IMR-90 (cell line): ENCODE data around the gene CTNND2. TPM values are rescaled to one million over a fixed set of nuclear protein-coding genes. Genes with fewer than 3 reads are reported as not detected.

Experiments used
- ATAC-seq: fragments of 200-7000 bp; cut with Tn5 transposase; 2 replicates; pipeline ENCODE4 v1.9.1; 2020; ENCODE audit warnings: low read depth, mild to moderate bottlenecking, moderate library complexity
- BruUV-seq: library from RNA; stranded (reverse); fragments of 400-500 nt; replicated peaks from 2 replicates; lab custom pipeline; 2021; lab: Mats Ljungman, UMichigan
- CTCF ChIA-PET: fragments of 300-600 bp; formaldehyde crosslinking; extraction: SDS; loops from one replicate; lab custom pipeline; 2021; ENCODE audit warnings: antibody characterized with exemption; lab: Yijun Ruan, JAX
- POLR2A ChIA-PET: fragments of 300-600 bp; sonication (Branson Sonifier 250); formaldehyde crosslinking; loops from one replicate; lab custom pipeline; 2022; ENCODE audit warnings: antibody characterized with exemption; ENCODE audit not compliant: unreplicated experiment; lab: Charles Lee
- DNase-seq: peaks from one replicate; pipeline ENCODE4 v3.0.0; 2013
- H2AFZ ChIP-seq: replicated peaks from 2 replicates; pipeline ENCODE3; 2013; ENCODE audit warnings: low read length, mild to moderate bottlenecking; ENCODE audit not compliant: poor library complexity
- H2AK5ac ChIP-seq: 2 replicates; pipeline ENCODE4 v1.6.1; 2013; ENCODE audit warnings: low read depth, low read length, inconsistent platforms
- H2AK9ac ChIP-seq: replicated peaks from 2 replicates; pipeline ENCODE3; 2013; ENCODE audit warnings: mild to moderate bottlenecking, low read depth, low read length, moderate library complexity; ENCODE audit not compliant: poor library complexity
- H2BK120ac ChIP-seq: 2 replicates; pipeline ENCODE4 v1.6.1; 2013; ENCODE audit warnings: low read depth, low read length, inconsistent platforms
- H2BK15ac ChIP-seq: 3 replicates; pipeline ENCODE4 v1.6.1; 2013; ENCODE audit warnings: low read depth, low read length, inconsistent platforms
- H2BK20ac ChIP-seq: 2 replicates; pipeline ENCODE4 v1.6.1; 2013; ENCODE audit warnings: low read depth, mild to moderate bottlenecking, inconsistent platforms, low read length, moderate library complexity
- H2BK5ac ChIP-seq: 2 replicates; pipeline ENCODE4 v1.6.1; 2013; ENCODE audit warnings: mild to moderate bottlenecking, low read depth, low read length, inconsistent platforms; ENCODE audit not compliant: poor library complexity, severe bottlenecking
- H3K14ac ChIP-seq: replicated peaks from 2 replicates; pipeline ENCODE4 v1.6.1; 2013; ENCODE audit warnings: low read depth, low read length, inconsistent platforms
- H3K18ac ChIP-seq: 2 replicates; pipeline ENCODE4 v1.6.1; 2013; ENCODE audit warnings: low read depth, low read length, control low read depth
- H3K23ac ChIP-seq: 2 replicates; pipeline ENCODE4 v1.6.1; 2013; ENCODE audit warnings: low read depth, low read length, inconsistent platforms
- H3K27ac ChIP-seq: 2 replicates; pipeline ENCODE4 v1.5.1; 2013; ENCODE audit warnings: mild to moderate bottlenecking, control low read depth, low read length; ENCODE audit not compliant: insufficient read depth
- H3K27me3 ChIP-seq: 2 replicates; pipeline ENCODE4 v1.6.1; 2013; ENCODE audit warnings: low read length; ENCODE audit not compliant: control insufficient read depth, insufficient read depth
- H3K36me3 ChIP-seq: 2 replicates; pipeline ENCODE4 v1.6.1; 2013; ENCODE audit warnings: low read length, mixed read lengths; ENCODE audit not compliant: control insufficient read depth, insufficient read depth
- H3K4ac ChIP-seq: 2 replicates; pipeline ENCODE4 v1.6.1; 2013; ENCODE audit warnings: low read depth, low read length, inconsistent platforms
- H3K4me1 ChIP-seq: 2 replicates; pipeline ENCODE4 v1.6.1; 2013; ENCODE audit warnings: low read length, mixed read lengths; ENCODE audit not compliant: control insufficient read depth, insufficient read depth
- H3K4me2 ChIP-seq: 2 replicates; pipeline ENCODE4 v1.6.1; 2013; ENCODE audit warnings: low read depth, mild to moderate bottlenecking, control low read depth, low read length, moderate library complexity
- H3K4me3 ChIP-seq: 2 replicates; pipeline ENCODE4 v1.5.1; 2013; ENCODE audit warnings: low read depth, mild to moderate bottlenecking, control low read depth, low read length, moderate library complexity; ENCODE audit not compliant: insufficient read depth
- H3K56ac ChIP-seq: 2 replicates; pipeline ENCODE4 v1.6.1; 2013; ENCODE audit warnings: low read length, inconsistent platforms; ENCODE audit not compliant: insufficient read depth; ENCODE audit errors: extremely low read depth
- H3K79me1 ChIP-seq, 2 experiments: 2 replicates each; pipeline ENCODE4 v1.6.1; 2013; ENCODE audit warnings: low read length in 2 of 2, inconsistent platforms in 1 of 2, low read depth in 1 of 2
- H3K9ac ChIP-seq: 2 replicates; pipeline ENCODE4 v1.6.1; 2013; ENCODE audit warnings: low read depth, low read length, control low read depth
- H3K9me1 ChIP-seq: 2 replicates; pipeline ENCODE4 v1.6.1; 2013; ENCODE audit warnings: low read length, inconsistent platforms; ENCODE audit not compliant: insufficient read depth
- H3K9me3 ChIP-seq: 2 replicates; pipeline ENCODE4 v1.6.1; 2013; ENCODE audit warnings: low read length; ENCODE audit not compliant: control insufficient read depth, insufficient read depth
- H4K20me1 ChIP-seq: 2 replicates; pipeline ENCODE4 v1.6.1; 2013; ENCODE audit warnings: low read length, inconsistent platforms; ENCODE audit not compliant: insufficient read depth
- H4K5ac ChIP-seq: 2 replicates; pipeline ENCODE4 v1.6.1; 2013; ENCODE audit warnings: mild to moderate bottlenecking, low read depth, low read length, control low read depth
- H4K8ac ChIP-seq, 2 experiments: 2 replicates each; pipeline ENCODE4 v1.6.1; 2013; ENCODE audit warnings: low read depth in 2 of 2, low read length in 2 of 2, control low read depth in 1 of 2, inconsistent platforms in 1 of 2
- H4K91ac ChIP-seq: 2 replicates; pipeline ENCODE4 v1.6.1; 2013; ENCODE audit warnings: low read depth, low read length, inconsistent platforms; ENCODE audit not compliant: insufficient read depth
- BHLHE40 ChIP-seq: fragments of 150-350 bp; IDR thresholded peaks from 2 replicates; pipeline ENCODE4 v1.6.1; 2016; ENCODE audit warnings: mild to moderate bottlenecking, low read depth, low read length
- CEBPB ChIP-seq: IDR thresholded peaks from 2 replicates; pipeline ENCODE4 v1.6.1; 2012; ENCODE audit warnings: low read depth, low read length, improper control_type of control experiment
- CHD1 ChIP-seq: IDR thresholded peaks from 2 replicates; pipeline ENCODE4 v1.6.1; 2012; ENCODE audit warnings: low read depth, low read length, improper control_type of control experiment
- FOS ChIP-seq: fragments of 150-350 bp; IDR thresholded peaks from 2 replicates; pipeline ENCODE4 v1.6.1; 2016; ENCODE audit warnings: low read depth, low read length
- MAFK ChIP-seq: IDR thresholded peaks from 2 replicates; pipeline ENCODE4 v1.6.1; 2012; ENCODE audit warnings: low read depth, low read length, improper control_type of control experiment
- MAZ ChIP-seq: IDR thresholded peaks from 2 replicates; pipeline ENCODE4 v1.6.1; 2012; ENCODE audit warnings: low read depth, mild to moderate bottlenecking, low read length, improper control_type of control experiment, moderate library complexity, borderline replicate concordance
- MXI1 ChIP-seq: IDR thresholded peaks from 2 replicates; pipeline ENCODE4 v1.6.1; 2012; ENCODE audit warnings: low read depth, mild to moderate bottlenecking, low read length, moderate library complexity, borderline replicate concordance
- NFE2L2 ChIP-seq: fragments of 150-350 bp; IDR thresholded peaks from 2 replicates; pipeline ENCODE4 v1.6.1; 2016; ENCODE audit warnings: low read depth, mild to moderate bottlenecking, low read length
- POLR2A ChIP-seq: IDR thresholded peaks from 2 replicates; pipeline ENCODE4 v1.6.1; 2012; ENCODE audit warnings: mild to moderate bottlenecking, low read depth, low read length
- RAD21 ChIP-seq: IDR thresholded peaks from 2 replicates; pipeline ENCODE4 v1.6.1; 2012; ENCODE audit warnings: low read length, improper control_type of control experiment
- RCOR1 ChIP-seq: IDR thresholded peaks from 2 replicates; pipeline ENCODE4 v1.6.1; 2012; ENCODE audit warnings: mild to moderate bottlenecking, low read length, improper control_type of control experiment; ENCODE audit not compliant: insufficient replicate concordance
- RFX5 ChIP-seq: IDR thresholded peaks from 2 replicates; pipeline ENCODE4 v1.8.0; 2012; ENCODE audit warnings: low read depth, mild to moderate bottlenecking, low read length, moderate library complexity
- SMC3 ChIP-seq: fragments of 150-350 bp; IDR thresholded peaks from 2 replicates; pipeline ENCODE4 v1.6.1; 2016; ENCODE audit warnings: low read depth, mild to moderate bottlenecking, antibody characterized with exemption, low read length, moderate library complexity
- WGBS, 2 experiments: methylation state at CpG; one replicate each; pipeline versions ENCODE4 v1.1.5 to v1.1.7; 2013; ENCODE audit warnings: missing lambda C conversion rate in 2 of 2; ENCODE audit not compliant: insufficient read length in 1 of 2; ENCODE audit errors: extremely low coverage in 2 of 2; 5-methylcytosine and 5-hydroxymethylcytosine counted together
- dilution Hi-C: fragments of 300-500 bp; cut with HindIII; formaldehyde crosslinking; loops from one replicate; pipeline ENCODE4 v1.14.3; 2018; ENCODE audit warnings: low sequenced_read_pairs; ENCODE audit not compliant: unreplicated experiment
- in situ Hi-C: fragments of 300-500 bp; cut with MboI; formaldehyde crosslinking; loops from 3 replicates; pipeline ENCODE4 v1.14.3; 2019; ENCODE audit warnings: low sequenced_read_pairs, inconsistent platforms, mixed read lengths
- intact Hi-C: fragments of 100-400 bp; cut with micrococcal nuclease; formaldehyde crosslinking; loops from 2 replicates; pipeline ENCODE4 v1.10.0; 2022
- polyA plus RNA-seq, 3 experiments: library from polyadenylated mRNA; depleted of rRNA; stranded (reverse); fragments of >200 nt; gene quantifications; 2 replicates each; pipeline ENCODE4 v1.2.3, GENCODE V29; 2012; ENCODE audit warnings: low replicate concordance in 1 of 3
- total RNA-seq: library from RNA; depleted of rRNA; stranded (reverse); fragments of >200 nt; gene quantifications from 2 replicates; pipeline ENCODE4 v1.2.3, GENCODE V29; 2012
- TF ChIP-seq, protein P1 (sequence below): conservative IDR thresholded peaks from 2 replicates; pipeline ENCODE4 v1.5.1; 2012; ENCODE audit warnings: mild to moderate bottlenecking, low read depth, low read length, improper control_type of control experiment
- TF ChIP-seq, protein P2 (sequence below): fragments of 150-350 bp; IDR thresholded peaks from 2 replicates; pipeline ENCODE4 v1.6.1; 2017; ENCODE audit warnings: mild to moderate bottlenecking, antibody characterized with exemption, low read length, low read depth
- TF ChIP-seq, protein P3 (sequence below): fragments of 150-350 bp; IDR thresholded peaks from 2 replicates; pipeline ENCODE4 v1.6.1; 2016; ENCODE audit warnings: low read depth, mild to moderate bottlenecking, low read length, moderate library complexity, borderline replicate concordance

CTNND2 gene
- total and polyA plus RNA-seq, 2 of the 4 experiments (the other 2 are of a cell fraction) = not detected

DNA sequence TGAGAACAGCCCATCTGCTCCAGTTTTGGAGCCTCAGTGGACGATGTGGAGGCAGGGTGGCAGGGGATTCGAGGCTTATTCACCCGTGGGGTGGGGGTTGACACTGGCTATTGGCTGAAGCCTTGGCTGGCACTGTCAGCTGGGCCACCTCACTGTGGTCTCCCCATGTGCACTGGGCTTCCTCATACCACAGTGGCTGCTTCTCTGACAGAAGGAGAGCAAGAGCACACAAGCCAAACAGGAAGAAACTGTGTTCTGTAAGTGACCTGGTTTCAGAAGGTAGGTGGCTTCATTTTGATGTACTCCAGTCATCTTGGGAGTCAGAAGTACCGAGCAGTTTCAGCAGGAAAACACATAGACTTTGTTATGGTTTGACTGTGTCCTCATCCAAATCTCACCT, 24.7 kb upstream of the CTNND2 start:
- Histone ChIP-seq H3K23ac (no peak overlapping the region), H3K4me1 (no peaks in the 10 kb centered on the region), H2BK20ac (no peak overlapping the region), H4K91ac (no peak overlapping the region), H4K20me1 (no peaks in the 10 kb centered on the region), H4K8ac (no peak overlapping the region), H3K9me3 (peaks cover 5% of the 10 kb centered on the region; the same call in 1 of the 2 replicates), H3K56ac (no peak overlapping the region), H3K14ac (no peak overlapping the region), H2AK9ac (no peak overlapping the region), H3K27ac (no peak overlapping the region), H3K36me3 (no peaks in the 10 kb centered on the region), H3K4me3 (no peak overlapping the region), H3K18ac (no peak overlapping the region), H2BK5ac (no peak overlapping the region), H4K5ac (no peak overlapping the region), H3K4ac (no peak overlapping the region), H3K79me1 (no peaks in the 10 kb centered on the region), H3K9me1 (no peaks in the 10 kb centered on the region), H2BK15ac (no peak overlapping the region), H3K4me2 (no peak overlapping the region), H2BK120ac (no peak overlapping the region), H2AK5ac (no peak overlapping the region), H3K27me3 (no peaks in the 10 kb centered on the region), H3K9ac (no peak overlapping the region), H2AFZ (no peak overlapping the region)
- WGBS, 2 experiments = no CpG with 5 or more reads among the region's 4 CpGs
- no peak for ATAC-seq
- in situ Hi-C loops = no loop called here
- CTCF ChIA-PET = no interaction called here
- TF ChIP-seq RFX5 = no peak
- no peak for TF ChIP-seq RCOR1
- no peak for TF ChIP-seq POLR2A
- TF ChIP-seq CHD1 = no peak
- TF ChIP-seq BHLHE40 = no peak
- no peak for TF ChIP-seq NFE2L2
- TF ChIP-seq, protein P1, sequence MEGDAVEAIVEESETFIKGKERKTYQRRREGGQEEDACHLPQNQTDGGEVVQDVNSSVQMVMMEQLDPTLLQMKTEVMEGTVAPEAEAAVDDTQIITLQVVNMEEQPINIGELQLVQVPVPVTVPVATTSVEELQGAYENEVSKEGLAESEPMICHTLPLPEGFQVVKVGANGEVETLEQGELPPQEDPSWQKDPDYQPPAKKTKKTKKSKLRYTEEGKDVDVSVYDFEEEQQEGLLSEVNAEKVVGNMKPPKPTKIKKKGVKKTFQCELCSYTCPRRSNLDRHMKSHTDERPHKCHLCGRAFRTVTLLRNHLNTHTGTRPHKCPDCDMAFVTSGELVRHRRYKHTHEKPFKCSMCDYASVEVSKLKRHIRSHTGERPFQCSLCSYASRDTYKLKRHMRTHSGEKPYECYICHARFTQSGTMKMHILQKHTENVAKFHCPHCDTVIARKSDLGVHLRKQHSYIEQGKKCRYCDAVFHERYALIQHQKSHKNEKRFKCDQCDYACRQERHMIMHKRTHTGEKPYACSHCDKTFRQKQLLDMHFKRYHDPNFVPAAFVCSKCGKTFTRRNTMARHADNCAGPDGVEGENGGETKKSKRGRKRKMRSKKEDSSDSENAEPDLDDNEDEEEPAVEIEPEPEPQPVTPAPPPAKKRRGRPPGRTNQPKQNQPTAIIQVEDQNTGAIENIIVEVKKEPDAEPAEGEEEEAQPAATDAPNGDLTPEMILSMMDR = no peak
- TF ChIP-seq RAD21 = no peak
- no peak for TF ChIP-seq FOS
- no peak for TF ChIP-seq MAZ
- no peak for TF ChIP-seq SMC3
- no peak for TF ChIP-seq MXI1
- TF ChIP-seq MAFK = no peak
- TF ChIP-seq, protein P2, sequence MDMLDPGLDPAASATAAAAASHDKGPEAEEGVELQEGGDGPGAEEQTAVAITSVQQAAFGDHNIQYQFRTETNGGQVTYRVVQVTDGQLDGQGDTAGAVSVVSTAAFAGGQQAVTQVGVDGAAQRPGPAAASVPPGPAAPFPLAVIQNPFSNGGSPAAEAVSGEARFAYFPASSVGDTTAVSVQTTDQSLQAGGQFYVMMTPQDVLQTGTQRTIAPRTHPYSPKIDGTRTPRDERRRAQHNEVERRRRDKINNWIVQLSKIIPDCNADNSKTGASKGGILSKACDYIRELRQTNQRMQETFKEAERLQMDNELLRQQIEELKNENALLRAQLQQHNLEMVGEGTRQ = no peak
- no peak for TF ChIP-seq CEBPB
- TF ChIP-seq, protein P3, sequence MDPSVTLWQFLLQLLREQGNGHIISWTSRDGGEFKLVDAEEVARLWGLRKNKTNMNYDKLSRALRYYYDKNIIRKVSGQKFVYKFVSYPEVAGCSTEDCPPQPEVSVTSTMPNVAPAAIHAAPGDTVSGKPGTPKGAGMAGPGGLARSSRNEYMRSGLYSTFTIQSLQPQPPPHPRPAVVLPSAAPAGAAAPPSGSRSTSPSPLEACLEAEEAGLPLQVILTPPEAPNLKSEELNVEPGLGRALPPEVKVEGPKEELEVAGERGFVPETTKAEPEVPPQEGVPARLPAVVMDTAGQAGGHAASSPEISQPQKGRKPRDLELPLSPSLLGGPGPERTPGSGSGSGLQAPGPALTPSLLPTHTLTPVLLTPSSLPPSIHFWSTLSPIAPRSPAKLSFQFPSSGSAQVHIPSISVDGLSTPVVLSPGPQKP = no peak
- no peak for DNase-seq
- intact Hi-C loops = no loop called here
- BruUV-seq = no TSS peak
- dilution Hi-C loops = no loop called here
- POLR2A ChIA-PET = no interaction called here
